Globus pallidus (tissue), 1 donor: ENCODE measurements around the gene YBX3.

Experiments
- DNase-seq: peaks from one replicate; pipeline ENCODE4 v3.0.0-alpha.2; 2015; ENCODE audit warnings: low spot score

The YBX3 gene

GRCh38 chr12:10721651-10722501 is 1.2 kb downstream of the YBX3 start:
- peak; percentile 63 for DNase-seq

- DNase-seq: no peak
Observed at GRCh38 chr12:10720974-10721650, 2.0 kb downstream of the YBX3 start.

GRCh38 chr12:10719482-10719881 is 3.6 kb downstream of the YBX3 start:
- no peak for DNase-seq

- no peak for DNase-seq
Observed at GRCh38 chr12:10718279-10718821, 4.8 kb downstream of the YBX3 start.

DNA sequence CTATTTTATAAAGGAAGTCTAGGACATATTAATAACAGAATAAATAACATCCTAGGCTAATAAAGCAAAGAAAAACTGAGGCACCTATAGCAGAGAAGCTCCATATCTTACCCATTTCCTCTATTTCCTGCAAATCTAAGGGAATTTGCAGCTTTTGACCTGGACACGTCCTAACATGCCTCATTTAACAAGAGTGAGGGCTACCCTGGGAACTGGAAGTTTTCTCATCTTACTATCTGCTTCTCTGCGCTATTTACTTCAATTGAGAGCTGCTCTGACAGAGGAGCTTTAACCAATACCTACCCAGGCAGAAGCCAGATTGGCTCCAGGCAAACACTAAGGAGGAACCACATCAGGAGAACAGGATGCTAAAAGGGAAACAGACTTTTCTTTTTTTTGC is 5.7 kb downstream of the YBX3 start:
- DNase-seq: no peak

GRCh38 chr12:10716704-10717315 is 6.3 kb downstream of the YBX3 start:
- DNase-seq: no peak

GRCh38 chr12:10716277-10716676 is 6.8 kb downstream of the YBX3 start:
- DNase-seq: no peak

- no peak for DNase-seq
Observed at GRCh38 chr12:10715491-10715890, 7.6 kb downstream of the YBX3 start.

GRCh38 chr12:10709808-10710207 is 13.3 kb downstream of the YBX3 start:
- no peak for DNase-seq

- no peak for DNase-seq
Observed at GRCh38 chr12:10708862-10709261, 14.3 kb downstream of the YBX3 start.

DNA sequence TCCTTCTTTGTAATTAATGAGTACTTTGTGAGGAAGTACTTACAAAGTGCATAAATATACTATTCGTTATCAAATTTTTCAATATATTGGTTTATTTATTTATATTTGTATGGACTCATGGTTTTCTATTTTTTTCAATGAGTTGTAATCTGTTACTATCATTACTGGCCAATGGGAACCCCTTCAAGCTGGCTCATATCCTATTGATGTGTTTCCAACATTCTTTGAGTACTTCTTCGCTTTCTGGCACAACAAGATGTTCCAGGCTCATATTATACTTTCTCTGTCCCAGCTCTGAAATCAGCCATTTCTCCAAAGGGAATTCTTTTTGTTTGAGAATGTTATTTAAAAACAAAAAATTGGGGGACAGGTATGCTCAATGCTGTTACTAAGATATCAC is 17.5 kb downstream of the YBX3 start:
- DNase-seq: no peak

GRCh38 chr12:10701843-10702242 is 21.3 kb downstream of the YBX3 start:
- no peak for DNase-seq

DNA sequence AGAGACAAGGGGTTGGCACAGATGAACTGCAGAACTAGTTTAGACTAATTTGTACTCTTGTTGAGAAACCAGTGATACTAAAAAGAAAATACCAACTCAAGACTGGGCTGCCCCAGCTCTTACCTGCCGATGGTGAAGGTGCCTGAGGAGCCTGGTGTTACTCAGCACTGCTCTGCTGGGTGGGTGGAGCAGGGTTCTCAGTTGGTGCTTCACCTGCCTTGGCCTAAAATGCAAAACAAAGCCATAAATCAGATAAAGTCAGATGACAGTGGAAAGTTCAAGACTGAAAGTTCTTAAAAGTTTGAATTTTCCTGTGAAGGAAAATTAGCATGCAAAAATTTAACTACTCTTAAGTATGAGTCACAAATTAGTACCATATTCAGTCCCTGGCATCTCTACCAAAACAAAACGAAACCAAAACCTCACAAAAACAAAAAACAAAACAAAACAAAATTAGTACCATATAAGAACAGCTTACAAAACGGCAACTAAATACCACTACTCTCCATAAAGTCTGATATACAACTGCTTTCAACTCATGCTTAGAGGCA is 21.9 kb downstream of the YBX3 start:
- DNase-seq: no peak

GRCh38 chr12:10700581-10700980 is 22.5 kb downstream of the YBX3 start:
- no peak for DNase-seq

DNA sequence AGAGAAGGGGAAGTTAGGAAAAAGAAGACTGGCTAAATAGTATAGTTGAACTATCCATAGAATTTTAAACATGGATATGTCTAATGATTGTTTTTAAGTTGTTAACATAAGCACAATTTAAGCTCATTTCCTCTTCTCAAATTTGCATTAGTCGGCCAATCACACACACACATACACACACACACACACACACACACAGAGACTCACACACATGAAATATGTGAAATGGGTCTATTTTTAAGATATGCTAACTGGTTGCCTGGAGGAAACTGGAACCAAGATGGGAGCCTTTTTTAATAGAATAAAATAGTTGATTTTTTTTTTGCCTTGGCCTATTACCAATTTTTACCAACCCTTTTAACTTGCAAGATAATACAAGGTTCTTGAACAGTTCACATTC is 25.3 kb downstream of the YBX3 start:
- no peak for DNase-seq

DNA sequence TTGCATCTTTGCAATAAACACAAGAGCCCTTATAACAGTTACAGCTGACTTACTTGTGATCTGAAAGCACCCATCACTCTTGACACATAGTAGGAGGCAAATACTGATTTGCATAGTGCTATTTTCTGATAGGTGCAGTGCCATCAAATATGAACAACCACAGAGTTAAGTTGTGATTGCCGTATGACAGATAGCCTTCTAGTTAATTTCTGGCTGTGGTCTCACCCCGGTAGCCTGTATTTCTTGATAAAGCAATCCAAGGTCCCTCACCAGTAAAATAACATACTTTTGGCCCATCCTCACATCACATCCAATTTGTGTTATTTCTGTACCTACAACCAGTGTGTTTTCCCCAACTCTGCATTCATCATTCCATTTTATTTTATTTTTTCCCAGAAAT is 26.0 kb downstream of the YBX3 start:
- DNase-seq: no peak

DNA sequence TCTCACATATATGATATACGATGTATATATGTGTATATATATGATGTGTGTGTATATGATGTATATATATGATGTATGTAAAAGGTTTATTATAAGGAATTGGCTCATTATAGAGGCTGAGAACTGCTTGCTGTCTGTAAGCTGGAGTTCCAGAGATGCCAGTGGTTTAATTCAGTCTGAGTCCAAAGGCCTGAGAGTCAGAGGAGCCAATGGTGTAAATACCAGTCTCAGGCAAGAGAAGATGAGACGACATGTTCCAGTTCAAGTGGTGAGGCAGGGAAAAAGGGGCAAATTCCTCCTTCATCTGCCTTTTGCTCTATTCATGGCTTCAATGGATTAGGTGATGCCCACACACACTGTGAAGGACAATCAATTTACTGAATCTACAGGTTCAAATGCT is 32.2 kb downstream of the YBX3 start:
- DNase-seq: no peak

- no peak for DNase-seq
Observed at GRCh38 chr12:10689146-10689545, 34.0 kb downstream of the YBX3 start.

- DNase-seq: no peak
Observed at GRCh38 chr12:10688042-10688441, 35.1 kb downstream of the YBX3 start.

DNA sequence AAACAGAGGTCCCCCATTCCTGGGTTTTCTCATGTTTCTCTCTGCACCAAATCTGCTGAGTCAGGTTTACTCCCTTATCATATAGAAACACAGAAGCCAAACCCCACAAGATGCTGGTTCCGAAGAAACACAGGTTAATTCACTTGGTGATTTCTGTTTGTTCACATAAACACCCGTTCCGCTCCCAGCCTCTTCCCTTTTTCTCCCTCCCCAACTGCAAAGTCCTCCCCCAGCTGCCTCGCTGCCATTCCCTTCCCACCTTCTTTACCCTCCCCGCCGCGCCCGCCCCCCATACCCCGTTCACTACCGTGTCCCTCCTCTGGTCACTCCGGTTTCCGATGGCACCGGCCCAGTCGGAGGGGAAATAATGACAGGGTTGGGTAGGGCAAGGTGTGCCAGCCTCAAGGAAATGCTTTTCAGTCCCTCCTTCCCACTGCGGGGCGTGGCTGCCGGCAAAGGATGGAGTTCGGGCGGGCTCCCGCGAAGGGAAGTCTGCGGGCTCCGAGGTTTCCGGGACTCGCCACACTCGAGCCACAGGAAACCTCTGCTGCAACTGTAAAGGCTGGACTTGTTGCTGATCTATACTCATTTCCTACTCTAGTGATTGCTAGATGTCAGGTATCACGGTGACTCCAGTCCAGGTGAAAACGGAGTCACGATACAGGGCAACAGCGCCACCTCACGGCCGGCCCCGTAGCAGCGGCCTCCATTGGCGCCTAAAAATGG is 49.3 kb downstream of the YBX3 start, which contains the start of gene STYK1:
Gene STYK1, minus strand, starts transcription at position 394 of the 726 bp plus-strand sequence. CDS start 39,434 bp downstream, outside the sequence.
- DNase-seq: no peak

DNA sequence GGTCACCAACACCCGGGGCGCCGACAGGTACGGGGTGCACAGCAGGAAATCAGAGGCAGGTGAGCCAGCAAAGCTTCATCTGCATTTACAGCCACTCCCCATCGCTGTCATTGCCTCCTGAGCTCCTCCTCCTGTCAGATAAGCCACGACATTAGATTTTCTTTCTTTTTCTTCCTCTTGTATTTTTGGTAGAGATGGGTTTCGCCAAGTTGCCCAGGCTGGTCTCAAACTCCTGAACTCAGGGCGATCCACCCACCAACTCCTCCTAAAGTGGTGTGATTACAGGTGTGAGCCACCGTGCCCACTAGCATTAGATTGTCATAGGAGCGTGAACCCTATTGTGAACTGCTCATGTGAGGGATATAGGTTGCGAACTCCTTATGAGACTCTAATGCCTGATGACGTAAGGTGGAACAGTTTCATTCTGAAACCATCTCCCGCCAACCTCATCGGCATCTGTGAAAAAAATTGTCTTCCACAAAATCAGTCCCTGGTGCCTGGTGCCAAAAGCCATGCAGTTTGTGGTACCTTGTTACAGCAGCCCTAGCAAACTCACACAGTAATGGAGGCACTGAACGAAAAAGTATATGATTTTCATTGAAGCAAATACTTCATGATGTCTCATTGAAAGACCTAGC is 50.8 kb downstream of the YBX3 start:
- no peak for DNase-seq
